ENCODE data around the gene KANK2.
A peak's percentile ranks its signal among the peaks of the same experiment; 100 is the strongest.
"Not testable (repeated sequence)": the region's sequence is repeated elsewhere in the genome, so short reads cannot be mapped to it uniquely, and the experiment has no call there.

Gene KANK2

GRCh38 chr19:11196406-11197287 is 698 bp downstream of the KANK2 start:
- peak; percentile 88 for DNase-seq (ENCODE audit: low spot score)

- DNase-seq (ENCODE audit: low spot score) = no peak
These were observed 1.7 kb downstream of the KANK2 start for GRCh38 chr19:11195681-11196080.

GRCh38 chr19:11194656-11195558 is 2.4 kb downstream of the KANK2 start:
- DNase-seq (ENCODE audit: low spot score) = no peak

- no peak for DNase-seq (ENCODE audit: low spot score)
These were observed 3.2 kb downstream of the KANK2 start for GRCh38 chr19:11194173-11194572.

- DNase-seq (ENCODE audit: low spot score) = no peak
These were observed 4.1 kb downstream of the KANK2 start for GRCh38 chr19:11192957-11193939.

- DNase-seq (ENCODE audit: low spot score) = no peak
These were observed 5.4 kb downstream of the KANK2 start for GRCh38 chr19:11191934-11192333.

GRCh38 chr19:11191273-11191755 is 6.0 kb downstream of the KANK2 start:
- DNase-seq (ENCODE audit: low spot score) = peak; percentile 66

GRCh38 chr19:11190501-11190900 is 6.8 kb downstream of the KANK2 start:
- no peak for DNase-seq (ENCODE audit: low spot score)

- DNase-seq (ENCODE audit: low spot score) = no peak
These were observed 9.9 kb downstream of the KANK2 start for GRCh38 chr19:11187441-11187840.

GRCh38 chr19:11182994-11183393 is 14.4 kb downstream of the KANK2 start:
- DNase-seq (ENCODE audit: low spot score) = no peak

- no peak for DNase-seq (ENCODE audit: low spot score)
These were observed 15.9 kb downstream of the KANK2 start for GRCh38 chr19:11181488-11181887.

- not testable (repeated sequence) for DNase-seq (ENCODE audit: low spot score)
These were observed 16.4 kb downstream of the KANK2 start for GRCh38 chr19:11180975-11181374.

- DNase-seq (ENCODE audit: low spot score) = no peak
These were observed 17.0 kb downstream of the KANK2 start for GRCh38 chr19:11180346-11180745.

GRCh38 chr19:11179716-11180297 is 17.5 kb downstream of the KANK2 start:
- no peak for DNase-seq (ENCODE audit: low spot score)

- DNase-seq (ENCODE audit: low spot score) = not testable (repeated sequence)
These were observed 18.2 kb downstream of the KANK2 start for GRCh38 chr19:11179145-11179465.

GRCh38 chr19:11177592-11177991 is 19.8 kb downstream of the KANK2 start:
- no peak for DNase-seq (ENCODE audit: low spot score)

- DNase-seq (ENCODE audit: low spot score) = no peak
These were observed 20.7 kb downstream of the KANK2 start for GRCh38 chr19:11176466-11177193.

- DNase-seq (ENCODE audit: low spot score) = no peak
These were observed 21.4 kb downstream of the KANK2 start for GRCh38 chr19:11175920-11176319.

GRCh38 chr19:11174336-11174735 is 23.0 kb downstream of the KANK2 start:
- DNase-seq (ENCODE audit: low spot score) = no peak

- no peak for DNase-seq (ENCODE audit: low spot score)
These were observed 23.7 kb downstream of the KANK2 start for GRCh38 chr19:11173516-11174155.
